H1 (cell line): ENCODE results near the gene FAM24B. TPM values are rescaled to one million over a fixed set of nuclear protein-coding genes. Genes with fewer than 3 reads are reported as not detected.

ENCODE experiments used
- CHD2 ChIP-seq: IDR thresholded peaks from 2 replicates; pipeline ENCODE4 v1.6.1; 2012; ENCODE audit warnings: low read length, improper control_type of control experiment
- CTBP2 ChIP-seq: IDR thresholded peaks from 2 replicates; pipeline ENCODE4 v1.7.0; 2011; ENCODE audit warnings: borderline replicate concordance, mild to moderate bottlenecking, moderate library complexity, mixed read lengths, low read length; ENCODE audit not compliant: insufficient read depth, insufficient read length
- GTF2F1 ChIP-seq: IDR thresholded peaks from 2 replicates; pipeline ENCODE4 v1.6.1; 2012; ENCODE audit warnings: low read depth, low read length, improper control_type of control experiment, borderline replicate concordance
- RNF2 ChIP-seq: fragments of 200-900, 300-1000 bp; sonication (generic); IDR thresholded peaks from 2 replicates; pipeline ENCODE4 v1.7.1; 2016; ENCODE audit warnings: borderline replicate concordance, low read depth, mild to moderate bottlenecking, antibody characterized with exemption, low read length; ENCODE audit not compliant: poor library complexity, severe bottlenecking; ENCODE audit errors: missing control alignments
- YY1 ChIP-seq: IDR thresholded peaks from 2 replicates; pipeline ENCODE4 v1.6.1; 2011; ENCODE audit warnings: low read depth, mild to moderate bottlenecking, low read length
- polyA plus RNA-seq, 7 experiments: library from polyadenylated mRNA; depleted of rRNA in 3 of 7; stranded (reverse) in 5 of 7; unstranded in 2 of 7; fragments of >200 nt in 5 of 7; fragments of 200-250 nt in 2 of 7; gene quantifications; 1 replicate in 5 of 7; 2 replicates in 1 of 7; 4 replicates in 1 of 7; pipeline versions ENCODE4 v1.2.1 to v1.2.3, GENCODE V29; 2011 to 2013; ENCODE audit warnings: missing spikeins in 2 of 7, mixed read lengths in 2 of 7
- total RNA-seq: library from RNA; stranded (reverse); fragmentation: NEBNext Ultra II Directional; extraction: Animal tissue kit (Norgen Biotek cat#: 25700); gene quantifications from 2 replicates; pipeline ENCODE4 v1.2.1, GENCODE V29; 2021
- TF ChIP-seq, protein P1 (sequence below): fragments of 300-600 bp; sonication (generic); IDR thresholded peaks from 2 replicates; pipeline ENCODE4 v1.7.1; 2012; ENCODE audit warnings: low read length, moderate library complexity, mild to moderate bottlenecking, inconsistent platforms; ENCODE audit not compliant: insufficient replicate concordance

FAM24B gene
- total and polyA plus RNA-seq, 2 of the 8 experiments (the other 6 are each of a cell fraction or from before 2014, with no cell fraction given) = 0.50 to 0.56 TPM

DNA sequence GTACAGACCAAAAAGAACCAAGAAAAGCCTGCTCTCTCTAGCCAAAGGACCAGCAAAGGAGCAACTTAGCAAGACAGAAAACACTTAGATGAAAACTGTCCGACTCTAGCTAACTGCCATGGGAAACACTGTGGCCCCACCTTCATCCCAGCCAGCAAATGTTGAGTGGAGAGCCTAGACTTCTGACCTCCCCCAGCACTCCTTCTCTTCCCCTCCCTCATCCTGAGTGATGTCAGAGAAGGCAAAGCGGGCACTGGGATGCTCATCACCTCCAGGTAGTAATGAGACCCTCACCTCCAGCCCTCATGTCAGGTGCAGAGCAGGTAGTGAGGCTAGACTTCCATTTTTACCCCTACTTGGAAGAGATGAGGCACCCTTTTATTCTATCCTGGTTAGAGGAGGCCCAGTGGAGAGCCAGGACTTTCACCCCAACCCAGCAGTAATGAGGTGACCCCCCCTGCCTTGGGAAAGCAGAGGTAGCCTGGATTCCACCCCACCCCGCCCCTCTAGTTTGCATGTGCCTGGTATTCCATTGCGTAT is 50.6 kb downstream of the FAM24B start (continued):
- TF ChIP-seq, protein P1, sequence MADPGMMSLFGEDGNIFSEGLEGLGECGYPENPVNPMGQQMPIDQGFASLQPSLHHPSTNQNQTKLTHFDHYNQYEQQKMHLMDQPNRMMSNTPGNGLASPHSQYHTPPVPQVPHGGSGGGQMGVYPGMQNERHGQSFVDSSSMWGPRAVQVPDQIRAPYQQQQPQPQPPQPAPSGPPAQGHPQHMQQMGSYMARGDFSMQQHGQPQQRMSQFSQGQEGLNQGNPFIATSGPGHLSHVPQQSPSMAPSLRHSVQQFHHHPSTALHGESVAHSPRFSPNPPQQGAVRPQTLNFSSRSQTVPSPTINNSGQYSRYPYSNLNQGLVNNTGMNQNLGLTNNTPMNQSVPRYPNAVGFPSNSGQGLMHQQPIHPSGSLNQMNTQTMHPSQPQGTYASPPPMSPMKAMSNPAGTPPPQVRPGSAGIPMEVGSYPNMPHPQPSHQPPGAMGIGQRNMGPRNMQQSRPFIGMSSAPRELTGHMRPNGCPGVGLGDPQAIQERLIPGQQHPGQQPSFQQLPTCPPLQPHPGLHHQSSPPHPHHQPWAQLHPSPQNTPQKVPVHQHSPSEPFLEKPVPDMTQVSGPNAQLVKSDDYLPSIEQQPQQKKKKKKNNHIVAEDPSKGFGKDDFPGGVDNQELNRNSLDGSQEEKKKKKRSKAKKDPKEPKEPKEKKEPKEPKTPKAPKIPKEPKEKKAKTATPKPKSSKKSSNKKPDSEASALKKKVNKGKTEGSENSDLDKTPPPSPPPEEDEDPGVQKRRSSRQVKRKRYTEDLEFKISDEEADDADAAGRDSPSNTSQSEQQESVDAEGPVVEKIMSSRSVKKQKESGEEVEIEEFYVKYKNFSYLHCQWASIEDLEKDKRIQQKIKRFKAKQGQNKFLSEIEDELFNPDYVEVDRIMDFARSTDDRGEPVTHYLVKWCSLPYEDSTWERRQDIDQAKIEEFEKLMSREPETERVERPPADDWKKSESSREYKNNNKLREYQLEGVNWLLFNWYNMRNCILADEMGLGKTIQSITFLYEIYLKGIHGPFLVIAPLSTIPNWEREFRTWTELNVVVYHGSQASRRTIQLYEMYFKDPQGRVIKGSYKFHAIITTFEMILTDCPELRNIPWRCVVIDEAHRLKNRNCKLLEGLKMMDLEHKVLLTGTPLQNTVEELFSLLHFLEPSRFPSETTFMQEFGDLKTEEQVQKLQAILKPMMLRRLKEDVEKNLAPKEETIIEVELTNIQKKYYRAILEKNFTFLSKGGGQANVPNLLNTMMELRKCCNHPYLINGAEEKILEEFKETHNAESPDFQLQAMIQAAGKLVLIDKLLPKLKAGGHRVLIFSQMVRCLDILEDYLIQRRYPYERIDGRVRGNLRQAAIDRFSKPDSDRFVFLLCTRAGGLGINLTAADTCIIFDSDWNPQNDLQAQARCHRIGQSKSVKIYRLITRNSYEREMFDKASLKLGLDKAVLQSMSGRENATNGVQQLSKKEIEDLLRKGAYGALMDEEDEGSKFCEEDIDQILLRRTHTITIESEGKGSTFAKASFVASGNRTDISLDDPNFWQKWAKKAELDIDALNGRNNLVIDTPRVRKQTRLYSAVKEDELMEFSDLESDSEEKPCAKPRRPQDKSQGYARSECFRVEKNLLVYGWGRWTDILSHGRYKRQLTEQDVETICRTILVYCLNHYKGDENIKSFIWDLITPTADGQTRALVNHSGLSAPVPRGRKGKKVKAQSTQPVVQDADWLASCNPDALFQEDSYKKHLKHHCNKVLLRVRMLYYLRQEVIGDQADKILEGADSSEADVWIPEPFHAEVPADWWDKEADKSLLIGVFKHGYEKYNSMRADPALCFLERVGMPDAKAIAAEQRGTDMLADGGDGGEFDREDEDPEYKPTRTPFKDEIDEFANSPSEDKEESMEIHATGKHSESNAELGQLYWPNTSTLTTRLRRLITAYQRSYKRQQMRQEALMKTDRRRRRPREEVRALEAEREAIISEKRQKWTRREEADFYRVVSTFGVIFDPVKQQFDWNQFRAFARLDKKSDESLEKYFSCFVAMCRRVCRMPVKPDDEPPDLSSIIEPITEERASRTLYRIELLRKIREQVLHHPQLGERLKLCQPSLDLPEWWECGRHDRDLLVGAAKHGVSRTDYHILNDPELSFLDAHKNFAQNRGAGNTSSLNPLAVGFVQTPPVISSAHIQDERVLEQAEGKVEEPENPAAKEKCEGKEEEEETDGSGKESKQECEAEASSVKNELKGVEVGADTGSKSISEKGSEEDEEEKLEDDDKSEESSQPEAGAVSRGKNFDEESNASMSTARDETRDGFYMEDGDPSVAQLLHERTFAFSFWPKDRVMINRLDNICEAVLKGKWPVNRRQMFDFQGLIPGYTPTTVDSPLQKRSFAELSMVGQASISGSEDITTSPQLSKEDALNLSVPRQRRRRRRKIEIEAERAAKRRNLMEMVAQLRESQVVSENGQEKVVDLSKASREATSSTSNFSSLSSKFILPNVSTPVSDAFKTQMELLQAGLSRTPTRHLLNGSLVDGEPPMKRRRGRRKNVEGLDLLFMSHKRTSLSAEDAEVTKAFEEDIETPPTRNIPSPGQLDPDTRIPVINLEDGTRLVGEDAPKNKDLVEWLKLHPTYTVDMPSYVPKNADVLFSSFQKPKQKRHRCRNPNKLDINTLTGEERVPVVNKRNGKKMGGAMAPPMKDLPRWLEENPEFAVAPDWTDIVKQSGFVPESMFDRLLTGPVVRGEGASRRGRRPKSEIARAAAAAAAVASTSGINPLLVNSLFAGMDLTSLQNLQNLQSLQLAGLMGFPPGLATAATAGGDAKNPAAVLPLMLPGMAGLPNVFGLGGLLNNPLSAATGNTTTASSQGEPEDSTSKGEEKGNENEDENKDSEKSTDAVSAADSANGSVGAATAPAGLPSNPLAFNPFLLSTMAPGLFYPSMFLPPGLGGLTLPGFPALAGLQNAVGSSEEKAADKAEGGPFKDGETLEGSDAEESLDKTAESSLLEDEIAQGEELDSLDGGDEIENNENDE = no peak
- TF ChIP-seq CHD2 (no peak), YY1 (no peak), GTF2F1 (no peak), CTBP2 (no peak), RNF2 (no peak)
